Cardiac fibroblast (primary cell): ENCODE data around the gene NTN3.

Source experiments
- DNase-seq, 2 donors: peaks; one replicate each; pipeline versions ENCODE4 v3.0.0 to v3.0.0-alpha.2; 2010; ENCODE audit warnings: low read depth in 2 of 2
- H3K4me3 ChIP-seq, 2 donors: replicated peaks in 1 of 2; 1 replicate in 1 of 2; 2 replicates in 1 of 2; pipeline ENCODE4 v1.5.1; 2011; ENCODE audit warnings: low read depth in 2 of 2, low read length in 2 of 2, mild to moderate bottlenecking in 2 of 2, moderate library complexity in 1 of 2
- TF ChIP-seq, protein P1 (sequence below): IDR thresholded peaks from one replicate; pipeline ENCODE4 v1.5.1; 2011; ENCODE audit warnings: low read depth, mild to moderate bottlenecking, low read length, inconsistent platforms

NTN3 gene

DNA sequence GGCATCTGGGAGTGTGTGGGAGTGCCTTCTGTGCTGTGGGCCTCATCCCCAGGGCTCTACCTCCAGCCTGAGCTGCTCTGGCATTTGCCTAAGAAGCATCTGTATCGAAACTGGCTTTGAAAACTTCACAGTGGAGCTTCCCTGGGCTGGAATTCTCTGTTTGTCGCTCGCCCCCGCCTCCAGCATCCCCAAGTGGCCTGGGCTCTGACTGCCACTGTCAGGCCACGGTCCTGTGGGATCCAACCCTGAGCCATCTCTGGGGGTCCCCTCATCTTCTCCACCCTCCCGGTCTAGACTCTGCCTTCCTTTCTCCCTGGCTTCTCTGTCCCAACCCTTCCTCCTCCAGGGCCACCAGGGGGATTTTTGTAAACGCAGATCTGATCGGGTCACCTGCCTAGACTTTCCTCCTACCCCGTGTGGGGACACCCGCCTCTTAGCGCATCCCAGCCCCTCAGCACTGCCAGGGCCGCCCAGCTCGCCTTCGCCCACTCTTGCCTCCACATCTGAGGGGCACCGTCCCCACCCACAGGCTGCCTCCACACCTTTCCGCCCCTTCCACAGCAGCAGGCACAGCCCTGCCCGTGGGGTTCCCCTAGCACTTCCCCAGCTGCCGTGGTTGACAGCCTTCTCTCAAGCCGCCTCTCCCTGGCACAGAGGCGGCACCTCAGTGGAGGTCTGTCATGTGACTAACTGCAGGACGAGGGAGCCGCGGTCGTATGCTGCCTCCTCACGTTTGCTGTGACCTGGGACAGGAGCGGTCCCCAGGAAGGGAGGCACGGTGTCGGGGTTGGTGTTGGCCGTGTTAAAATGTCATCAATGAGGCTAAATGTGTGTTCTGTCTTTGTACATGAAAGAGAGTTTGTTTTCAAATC, 15.8 kb downstream of the NTN3 start:
- no peak overlapping the region for H3K4me3 ChIP-seq
- DNase-seq, result no peak
- TF ChIP-seq, protein P1, sequence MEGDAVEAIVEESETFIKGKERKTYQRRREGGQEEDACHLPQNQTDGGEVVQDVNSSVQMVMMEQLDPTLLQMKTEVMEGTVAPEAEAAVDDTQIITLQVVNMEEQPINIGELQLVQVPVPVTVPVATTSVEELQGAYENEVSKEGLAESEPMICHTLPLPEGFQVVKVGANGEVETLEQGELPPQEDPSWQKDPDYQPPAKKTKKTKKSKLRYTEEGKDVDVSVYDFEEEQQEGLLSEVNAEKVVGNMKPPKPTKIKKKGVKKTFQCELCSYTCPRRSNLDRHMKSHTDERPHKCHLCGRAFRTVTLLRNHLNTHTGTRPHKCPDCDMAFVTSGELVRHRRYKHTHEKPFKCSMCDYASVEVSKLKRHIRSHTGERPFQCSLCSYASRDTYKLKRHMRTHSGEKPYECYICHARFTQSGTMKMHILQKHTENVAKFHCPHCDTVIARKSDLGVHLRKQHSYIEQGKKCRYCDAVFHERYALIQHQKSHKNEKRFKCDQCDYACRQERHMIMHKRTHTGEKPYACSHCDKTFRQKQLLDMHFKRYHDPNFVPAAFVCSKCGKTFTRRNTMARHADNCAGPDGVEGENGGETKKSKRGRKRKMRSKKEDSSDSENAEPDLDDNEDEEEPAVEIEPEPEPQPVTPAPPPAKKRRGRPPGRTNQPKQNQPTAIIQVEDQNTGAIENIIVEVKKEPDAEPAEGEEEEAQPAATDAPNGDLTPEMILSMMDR, result no peak

DNA sequence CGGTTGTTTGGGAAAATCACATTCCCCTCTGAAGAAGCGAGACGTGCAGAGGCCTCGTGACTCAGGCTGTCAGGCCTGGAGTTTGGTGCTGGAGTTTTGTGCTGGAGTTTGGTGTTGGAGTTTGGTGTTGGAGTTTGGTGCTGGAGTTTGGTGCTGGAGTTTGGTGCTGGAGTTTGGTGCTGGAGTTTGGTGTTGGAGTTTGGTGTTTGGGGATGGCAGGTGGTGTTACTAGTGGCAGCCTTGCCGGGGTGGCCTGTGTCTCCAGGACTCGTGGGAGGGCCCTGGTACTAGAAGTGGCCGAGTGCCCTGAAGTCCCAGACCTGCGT, 16.4 kb downstream of the NTN3 start:
- DNase-seq, result no peak
- TF ChIP-seq, protein P1, result no peak
- no peak overlapping the region for H3K4me3 ChIP-seq

DNA sequence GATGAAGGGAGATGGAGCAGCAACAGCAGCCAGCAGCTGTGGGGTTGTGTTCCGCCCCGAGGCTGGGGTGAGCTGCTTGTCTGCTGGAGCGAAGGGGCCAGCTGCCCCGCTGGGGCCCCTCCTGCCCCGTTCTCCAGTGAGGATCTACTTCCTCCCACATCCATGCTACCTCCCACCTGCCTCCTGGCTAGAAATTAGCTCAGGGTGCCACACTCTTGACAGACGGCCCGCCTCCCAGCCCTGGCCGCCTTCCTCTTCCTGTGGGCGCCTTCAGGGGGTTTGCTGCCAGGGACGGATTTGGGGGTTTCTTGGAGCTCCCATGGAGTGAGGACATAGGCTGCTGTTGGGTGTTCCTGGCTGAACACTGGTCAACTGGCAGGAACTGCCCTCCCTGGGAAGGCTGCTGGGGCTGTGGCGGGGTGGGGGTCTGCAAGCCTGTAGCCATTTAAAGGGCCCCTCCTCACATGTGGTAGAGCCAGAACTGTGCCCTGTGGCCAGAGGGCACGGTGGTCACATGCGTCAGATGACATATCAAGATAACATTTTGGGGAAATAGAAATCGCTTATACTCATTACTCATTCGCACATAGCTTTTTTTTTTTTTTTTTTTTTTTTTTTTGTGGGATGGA, 16.9 kb downstream of the NTN3 start:
- DNase-seq, result no peak
- TF ChIP-seq, protein P1, result no peak
- no peak overlapping the region for H3K4me3 ChIP-seq

DNA sequence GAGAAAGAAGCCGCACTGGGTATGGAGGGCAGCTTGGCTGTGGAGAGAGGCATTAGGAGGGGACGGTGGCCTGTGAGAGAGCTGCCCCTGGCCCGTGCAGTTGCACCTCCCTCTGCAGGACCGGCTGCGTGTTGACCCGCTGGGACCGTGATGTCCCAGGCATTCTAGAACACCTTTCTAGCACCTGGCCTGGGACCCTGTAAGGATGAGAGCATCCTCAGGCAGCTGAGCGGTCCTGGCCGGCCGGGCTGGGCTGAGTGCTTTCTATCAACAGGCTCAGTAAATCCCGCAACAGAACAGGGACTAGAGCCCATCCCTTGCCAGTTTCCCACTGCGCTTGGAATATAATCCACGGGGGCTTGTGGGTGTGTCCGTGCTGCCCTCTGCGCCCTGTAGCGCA, 18.5 kb downstream of the NTN3 start:
- no peak overlapping the region for H3K4me3 ChIP-seq
- TF ChIP-seq, protein P1, result no peak
- no peak for DNase-seq

DNA sequence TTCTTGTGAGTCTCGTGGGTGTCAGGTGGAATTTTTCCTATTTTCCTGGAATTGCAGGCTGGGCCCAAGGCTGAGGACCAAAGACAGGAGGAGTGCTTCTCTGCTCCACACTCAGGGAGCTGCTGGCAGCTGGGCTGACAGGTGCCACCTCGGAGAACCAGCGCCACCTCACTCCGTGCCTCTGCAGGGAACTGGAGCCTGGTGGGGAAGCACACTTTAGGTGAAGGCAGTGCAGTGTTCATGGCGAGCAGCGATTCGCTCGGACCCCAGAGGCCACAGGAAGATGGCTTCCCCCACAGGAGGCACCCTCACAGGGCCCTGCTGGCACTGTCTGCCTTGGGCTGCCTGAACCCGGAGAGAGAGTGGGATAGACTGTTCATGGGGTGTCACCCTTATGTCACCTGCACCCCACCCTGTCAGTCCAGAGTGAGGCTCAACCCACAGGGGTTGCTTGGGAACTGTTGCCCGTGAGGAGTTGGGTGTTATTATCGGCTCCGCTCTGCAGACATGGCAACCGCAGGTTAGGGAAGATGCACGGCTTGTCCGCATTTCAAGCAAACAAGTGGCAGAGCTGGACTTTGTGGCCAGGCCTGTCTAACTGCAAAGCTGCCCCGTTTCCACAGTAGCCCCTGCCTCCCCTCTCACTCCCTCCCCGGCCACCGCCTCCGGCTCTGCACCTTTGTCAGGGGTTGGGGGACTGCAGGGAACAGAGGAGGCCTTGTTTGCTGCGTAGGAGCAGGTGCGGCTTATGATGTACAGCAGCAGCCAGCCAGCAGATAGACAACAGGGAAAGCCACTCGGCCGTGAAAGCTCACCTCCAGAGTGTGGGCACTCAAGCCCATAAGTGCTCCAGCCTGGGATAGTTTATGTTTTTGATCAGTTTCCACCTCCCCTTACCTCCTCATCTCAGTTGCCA, 19.4 kb downstream of the NTN3 start:
- TF ChIP-seq, protein P1, result no peak
- no peak overlapping the region for H3K4me3 ChIP-seq
- DNase-seq, result no peak

DNA sequence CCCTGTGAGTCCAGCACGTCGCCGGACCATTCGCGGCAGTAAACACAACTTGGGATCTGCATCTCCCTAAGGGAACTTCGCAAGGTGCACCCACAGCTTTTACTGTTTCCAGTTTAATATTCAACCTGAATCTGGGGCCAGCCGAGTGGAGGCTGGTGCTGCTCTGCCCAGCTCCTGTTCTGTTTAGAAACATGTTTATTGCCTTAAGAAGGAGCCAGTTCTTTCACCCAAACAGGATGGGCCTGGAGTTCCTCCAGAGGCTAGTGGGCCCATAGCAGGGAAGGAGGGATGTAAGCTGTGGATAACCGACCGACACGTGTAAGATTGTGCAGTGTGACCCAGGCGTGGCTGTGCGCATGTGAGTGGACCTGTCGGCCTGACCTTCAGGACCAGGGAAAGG, 21.2 kb downstream of the NTN3 start:
- DNase-seq, result no peak
- TF ChIP-seq, protein P1, result no peak

More for the DNA sequence above, 21.2 kb downstream of the NTN3 start:
- no peak overlapping the region for H3K4me3 ChIP-seq
